ENCODE measurements around the gene ZSCAN16.
"Not testable (repeated sequence)": the region's sequence is repeated elsewhere in the genome, so short reads cannot be mapped to it uniquely, and the experiment has no call there.

ZSCAN16 gene

DNA sequence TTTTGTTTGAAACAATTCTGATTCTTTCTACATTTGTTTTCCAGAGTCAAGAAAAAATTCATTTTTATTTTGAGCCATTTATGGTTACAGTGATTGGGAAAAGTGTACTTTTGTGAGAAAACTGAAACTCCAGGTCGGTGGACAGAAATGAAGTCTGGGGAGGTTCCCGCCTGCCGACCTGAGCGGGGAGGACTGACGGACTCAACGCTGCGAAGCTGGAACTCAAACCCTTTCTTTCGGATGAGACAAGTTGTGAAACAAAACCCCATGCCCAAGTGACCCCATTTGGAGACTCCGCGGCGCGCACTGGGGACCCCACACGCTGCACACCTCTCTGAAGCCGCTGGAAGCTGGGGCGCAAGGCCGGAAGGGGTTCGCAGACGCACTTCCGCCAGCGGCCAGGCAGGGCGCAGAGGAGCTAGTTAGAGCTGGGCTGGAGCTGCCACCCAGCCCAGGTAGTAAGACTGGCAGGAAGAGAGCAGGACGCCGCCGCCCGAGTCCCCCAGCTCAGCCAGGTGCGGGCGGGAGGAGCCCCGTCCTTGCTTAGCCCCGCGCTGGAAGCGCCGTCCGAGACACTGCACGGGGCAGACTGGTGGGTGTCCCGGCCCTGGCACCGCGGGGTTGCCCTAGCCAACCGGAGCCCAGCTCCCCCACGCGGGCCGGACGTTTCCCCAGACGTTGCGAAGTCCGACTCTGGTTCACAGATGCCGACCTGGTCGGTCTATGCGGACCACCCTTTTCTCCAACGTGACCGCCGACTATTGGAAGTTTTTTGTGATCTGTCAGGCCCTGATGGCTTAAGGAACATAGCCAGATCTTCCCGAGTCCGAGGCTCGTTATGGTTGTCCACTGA is 19.8 kb upstream of the ZSCAN16 start:
- Histone ChIP-seq H3K4me3 (ENCODE audit: low read length) (peak overlapping the region; percentile 84), H3K36me3 (ENCODE audit: control insufficient read depth, low read depth, low read length) (no peaks in the 10 kb centered on the region), H3K9me3 (ENCODE audit: control insufficient read depth, low read depth, low read length) (no peaks in the 10 kb centered on the region), H3K4me1 (ENCODE audit: control insufficient read depth, low read depth, low read length) (peaks cover 4% of the 10 kb centered on the region), H3K9ac (ENCODE audit: low read length) (peak overlapping the region; percentile 72), H3K27ac (ENCODE audit: low read length) (no peak overlapping the region), H3K27me3 (ENCODE audit: control insufficient read depth, insufficient read depth, low read length) (peaks cover 10% of the 10 kb centered on the region)

GRCh38 chr6:28105245-28105639 is 19.2 kb upstream of the ZSCAN16 start:
- Histone ChIP-seq H3K4me1 (ENCODE audit: control insufficient read depth, low read depth, low read length) (peaks cover 4% of the 10 kb centered on the region), H3K4me3 (ENCODE audit: low read length) (peak overlapping the region; percentile 84), H3K27me3 (ENCODE audit: control insufficient read depth, insufficient read depth, low read length) (peaks cover 10% of the 10 kb centered on the region), H3K27ac (ENCODE audit: low read length) (no peak overlapping the region), H3K9me3 (ENCODE audit: control insufficient read depth, low read depth, low read length) (no peaks in the 10 kb centered on the region), H3K36me3 (ENCODE audit: control insufficient read depth, low read depth, low read length) (no peaks in the 10 kb centered on the region), H3K9ac (ENCODE audit: low read length) (peak overlapping the region; percentile 41)

- Histone ChIP-seq H3K27ac (ENCODE audit: low read length) (no peak overlapping the region), H3K9ac (ENCODE audit: low read length) (no peak overlapping the region), H3K9me3 (ENCODE audit: control insufficient read depth, low read depth, low read length) (no peaks in the 10 kb centered on the region), H3K4me3 (ENCODE audit: low read length) (no peak overlapping the region), H3K4me1 (ENCODE audit: control insufficient read depth, low read depth, low read length) (peaks cover 4% of the 10 kb centered on the region), H3K36me3 (ENCODE audit: control insufficient read depth, low read depth, low read length) (no peaks in the 10 kb centered on the region), H3K27me3 (ENCODE audit: control insufficient read depth, insufficient read depth, low read length) (peaks cover 10% of the 10 kb centered on the region)
Observed at GRCh38 chr6:28107506-28107905, 16.9 kb upstream of the ZSCAN16 start.

DNA sequence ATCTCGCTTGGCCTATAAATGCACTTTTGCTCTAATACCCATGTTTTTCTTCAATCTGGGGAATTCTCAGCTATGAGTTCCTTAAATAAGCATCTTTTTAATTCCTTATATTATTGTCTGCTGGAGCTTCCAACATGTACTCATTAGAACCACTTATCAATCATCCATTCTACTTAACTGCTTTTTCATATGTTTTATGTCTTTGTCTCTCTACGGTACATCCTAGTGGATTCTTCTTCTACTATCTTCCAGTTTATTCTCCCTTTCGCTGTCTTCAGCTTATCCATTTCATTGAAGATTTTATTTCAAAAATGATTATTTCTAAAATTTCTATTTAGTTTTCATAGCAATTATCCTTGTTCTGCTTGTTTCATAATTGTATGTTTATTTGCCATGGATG is 12.4 kb upstream of the ZSCAN16 start:
- no peaks in the 10 kb centered on the region for H3K4me1 ChIP-seq (ENCODE audit: control insufficient read depth, low read depth, low read length)
- no peak overlapping the region for H3K4me3 ChIP-seq (ENCODE audit: low read length)

DNA sequence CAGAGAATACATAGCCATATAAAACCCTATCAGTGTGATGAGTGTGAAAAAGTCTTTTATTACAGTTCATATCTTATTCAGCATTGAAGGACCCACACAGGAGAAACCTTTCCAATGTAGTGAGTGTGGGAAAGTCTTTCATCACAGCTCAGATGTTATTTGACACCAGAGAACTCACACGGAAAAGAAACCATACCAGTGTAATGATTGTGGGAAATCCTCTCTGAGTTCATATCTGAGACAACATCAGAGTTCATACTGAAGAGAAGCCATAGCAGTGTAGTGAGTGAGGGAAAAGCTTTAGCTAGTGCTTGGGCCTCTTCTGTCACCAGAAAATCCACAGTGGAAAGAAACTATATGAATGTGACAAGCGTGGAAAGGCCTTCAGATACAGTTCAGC is 8.6 kb upstream of the ZSCAN16 start:
- Histone ChIP-seq H3K27ac (ENCODE audit: low read length) (no peak overlapping the region), H3K27me3 (ENCODE audit: control insufficient read depth, insufficient read depth, low read length) (no peaks in the 10 kb centered on the region), H3K9me3 (ENCODE audit: control insufficient read depth, low read depth, low read length) (no peaks in the 10 kb centered on the region), H3K4me3 (ENCODE audit: low read length) (no peak overlapping the region), H3K36me3 (ENCODE audit: control insufficient read depth, low read depth, low read length) (peaks cover 7% of the 10 kb centered on the region), H3K4me1 (ENCODE audit: control insufficient read depth, low read depth, low read length) (no peaks in the 10 kb centered on the region), H3K9ac (ENCODE audit: low read length) (no peak overlapping the region)

More for the DNA sequence above, 12.4 kb upstream of the ZSCAN16 start:
- Histone ChIP-seq H3K9ac (ENCODE audit: low read length) (no peak overlapping the region), H3K9me3 (ENCODE audit: control insufficient read depth, low read depth, low read length) (no peaks in the 10 kb centered on the region), H3K36me3 (ENCODE audit: control insufficient read depth, low read depth, low read length) (no peaks in the 10 kb centered on the region), H3K27me3 (ENCODE audit: control insufficient read depth, insufficient read depth, low read length) (no peaks in the 10 kb centered on the region), H3K27ac (ENCODE audit: low read length) (no peak overlapping the region)

DNA sequence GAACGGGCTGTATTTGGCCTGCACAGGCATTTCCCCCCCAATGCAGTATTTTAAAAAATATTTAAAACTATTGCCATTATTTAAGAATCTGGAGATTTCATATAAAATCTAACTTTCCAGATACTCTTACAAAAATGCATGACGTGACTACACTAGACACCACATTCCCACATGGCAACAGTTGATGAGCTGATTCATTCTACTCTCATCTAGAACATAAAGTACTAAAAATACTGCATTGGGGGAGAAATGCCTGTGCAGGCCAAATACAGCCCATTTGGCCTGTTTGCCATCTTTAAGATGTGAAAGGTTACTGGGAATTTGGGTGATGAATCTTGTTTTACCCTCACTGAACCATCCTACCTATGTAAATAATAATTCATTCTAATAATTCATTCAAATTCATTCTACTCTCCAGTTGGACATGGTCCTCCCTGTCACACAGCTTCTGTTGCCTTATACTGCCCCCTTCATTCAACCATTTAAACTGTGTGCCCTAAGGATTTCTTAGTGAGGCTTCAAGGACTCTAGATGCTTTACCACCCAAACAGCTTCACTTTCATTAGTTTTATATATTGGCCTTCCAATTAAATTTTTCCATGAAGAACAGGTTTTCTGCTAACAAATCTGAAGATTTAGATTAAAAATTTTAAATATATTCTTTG is 6.9 kb upstream of the ZSCAN16 start:
- no peaks in the 10 kb centered on the region for H3K9me3 ChIP-seq (ENCODE audit: control insufficient read depth, low read depth, low read length)
- H3K4me1 ChIP-seq (ENCODE audit: control insufficient read depth, low read depth, low read length) = no peaks in the 10 kb centered on the region
- no peak overlapping the region for H3K9ac ChIP-seq (ENCODE audit: low read length)
- no peak overlapping the region for H3K27ac ChIP-seq (ENCODE audit: low read length)
- H3K36me3 ChIP-seq (ENCODE audit: control insufficient read depth, low read depth, low read length) = peaks cover 7% of the 10 kb centered on the region
- H3K27me3 ChIP-seq (ENCODE audit: control insufficient read depth, insufficient read depth, low read length) = no peaks in the 10 kb centered on the region
- H3K4me3 ChIP-seq (ENCODE audit: low read length) = no peak overlapping the region

DNA sequence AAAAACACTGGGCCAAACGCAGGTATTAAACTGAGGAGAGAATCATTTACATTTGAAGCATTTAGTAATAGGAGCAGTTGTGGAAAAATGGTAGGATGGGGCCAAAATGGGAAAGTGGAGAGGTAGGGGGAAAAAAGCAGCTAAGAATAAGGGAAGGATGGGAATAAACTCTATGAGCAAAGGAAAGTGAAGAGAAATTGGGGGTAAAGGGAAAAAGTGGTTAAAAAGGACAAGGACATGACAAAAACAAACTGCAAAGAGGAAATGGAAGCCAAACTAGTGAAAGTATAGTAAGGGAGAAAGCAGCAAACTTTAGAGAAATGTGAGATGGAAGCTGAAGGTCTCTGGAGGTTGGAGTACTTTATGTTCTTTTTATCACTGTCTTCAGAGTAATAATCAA is 6.2 kb upstream of the ZSCAN16 start:
- H3K27ac ChIP-seq (ENCODE audit: low read length) = no peak overlapping the region
- no peaks in the 10 kb centered on the region for H3K9me3 ChIP-seq (ENCODE audit: control insufficient read depth, low read depth, low read length)
- no peak overlapping the region for H3K4me3 ChIP-seq (ENCODE audit: low read length)
- no peak overlapping the region for H3K9ac ChIP-seq (ENCODE audit: low read length)
- no peaks in the 10 kb centered on the region for H3K4me1 ChIP-seq (ENCODE audit: control insufficient read depth, low read depth, low read length)
- H3K27me3 ChIP-seq (ENCODE audit: control insufficient read depth, insufficient read depth, low read length) = no peaks in the 10 kb centered on the region
- H3K36me3 ChIP-seq (ENCODE audit: control insufficient read depth, low read depth, low read length) = peaks cover 7% of the 10 kb centered on the region

DNA sequence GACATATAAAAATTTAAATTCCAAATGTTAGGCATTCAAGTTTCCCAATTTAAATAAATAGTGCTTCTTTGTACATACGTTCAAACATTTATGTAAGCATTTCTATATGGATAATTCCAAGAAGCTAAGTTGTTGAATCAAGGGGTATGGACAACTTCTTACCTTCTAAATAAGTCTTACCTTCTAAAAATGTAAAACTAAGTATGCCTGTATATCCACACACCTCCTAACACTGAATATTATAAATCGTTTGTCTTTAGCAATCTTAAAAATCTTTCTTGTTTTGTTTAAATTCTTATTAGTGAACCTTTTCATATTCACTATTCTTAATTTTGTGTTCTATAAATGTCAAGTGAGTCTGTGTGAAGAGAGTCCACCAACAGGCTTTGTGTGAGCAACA is 2.5 kb upstream of the ZSCAN16 start:
- no peak overlapping the region for H3K4me3 ChIP-seq (ENCODE audit: low read length)
- H3K27ac ChIP-seq (ENCODE audit: low read length) = no peak overlapping the region
- no peaks in the 10 kb centered on the region for H3K27me3 ChIP-seq (ENCODE audit: control insufficient read depth, insufficient read depth, low read length)
- no peak overlapping the region for H3K9ac ChIP-seq (ENCODE audit: low read length)
- H3K9me3 ChIP-seq (ENCODE audit: control insufficient read depth, low read depth, low read length) = no peaks in the 10 kb centered on the region
- H3K4me1 ChIP-seq (ENCODE audit: control insufficient read depth, low read depth, low read length) = peaks cover 5% of the 10 kb centered on the region
- H3K36me3 ChIP-seq (ENCODE audit: control insufficient read depth, low read depth, low read length) = peaks cover 12% of the 10 kb centered on the region

DNA sequence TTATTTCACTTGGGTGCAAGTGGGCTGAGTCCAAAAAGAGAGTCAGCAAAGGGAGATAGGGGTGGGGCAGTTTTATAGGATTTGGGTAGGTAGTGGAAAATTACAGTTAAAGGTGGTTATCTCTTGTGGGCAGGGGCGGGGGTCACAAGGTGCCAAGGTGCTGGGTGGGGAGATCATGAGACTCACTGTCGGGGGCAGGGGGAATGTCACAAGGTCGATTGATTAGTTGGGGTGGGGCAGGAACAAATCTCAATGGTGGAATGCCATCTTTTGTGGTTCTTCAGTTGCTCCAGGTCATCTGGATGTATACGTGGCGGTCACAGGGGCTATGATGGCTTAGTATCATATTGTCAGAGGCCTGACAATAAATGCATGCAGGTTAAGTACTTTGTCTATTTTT is 2.1 kb upstream of the ZSCAN16 start:
- peaks cover 16% of the 10 kb centered on the region for H3K36me3 ChIP-seq (ENCODE audit: control insufficient read depth, low read depth, low read length)

DNA sequence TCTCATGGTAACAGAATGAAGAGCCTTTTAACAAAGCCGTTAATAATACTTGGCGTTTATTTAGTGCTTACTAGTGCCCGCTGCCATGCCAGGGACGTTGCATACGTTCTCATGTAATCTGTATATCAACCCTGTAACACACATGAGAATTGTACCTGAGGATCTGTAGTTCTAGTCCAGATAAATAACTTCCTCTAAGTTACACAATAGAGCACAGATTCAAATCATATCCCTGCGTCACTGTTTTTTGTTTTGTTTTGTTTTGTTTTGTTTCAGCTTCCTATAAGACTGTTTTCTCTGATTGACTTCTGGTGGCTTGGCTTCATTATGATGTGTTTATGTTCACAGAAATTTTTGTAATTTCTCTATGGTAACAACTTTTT is 553 bp downstream of the ZSCAN16 start:
- no peaks in the 10 kb centered on the region for H3K27me3 ChIP-seq (ENCODE audit: control insufficient read depth, insufficient read depth, low read length)
- H3K9me3 ChIP-seq (ENCODE audit: control insufficient read depth, low read depth, low read length) = no peaks in the 10 kb centered on the region
- peak overlapping the region; percentile 48 for H3K27ac ChIP-seq (ENCODE audit: low read length)
- peak overlapping the region; percentile 70 for H3K9ac ChIP-seq (ENCODE audit: low read length)
- H3K4me1 ChIP-seq (ENCODE audit: control insufficient read depth, low read depth, low read length) = peaks cover 5% of the 10 kb centered on the region
- peaks cover 36% of the 10 kb centered on the region for H3K36me3 ChIP-seq (ENCODE audit: control insufficient read depth, low read depth, low read length)
- H3K4me3 ChIP-seq (ENCODE audit: low read length) = peak overlapping the region; percentile 86

More for the DNA sequence above, 2.1 kb upstream of the ZSCAN16 start:
- not testable (repeated sequence) for H3K27ac ChIP-seq (ENCODE audit: low read length); H3K4me3 ChIP-seq (ENCODE audit: low read length); H3K9ac ChIP-seq (ENCODE audit: low read length); H3K27me3 ChIP-seq (ENCODE audit: control insufficient read depth, insufficient read depth, low read length); H3K9me3 ChIP-seq (ENCODE audit: control insufficient read depth, low read depth, low read length); H3K4me1 ChIP-seq (ENCODE audit: control insufficient read depth, low read depth, low read length)

- Histone ChIP-seq H3K36me3 (ENCODE audit: control insufficient read depth, low read depth, low read length) (peaks cover 34% of the 10 kb centered on the region), H3K9me3 (ENCODE audit: control insufficient read depth, low read depth, low read length) (no peaks in the 10 kb centered on the region), H3K27ac (ENCODE audit: low read length) (no peak overlapping the region), H3K4me3 (ENCODE audit: low read length) (peak overlapping the region; percentile 86), H3K27me3 (ENCODE audit: control insufficient read depth, insufficient read depth, low read length) (no peaks in the 10 kb centered on the region), H3K4me1 (ENCODE audit: control insufficient read depth, low read depth, low read length) (peaks cover 5% of the 10 kb centered on the region), H3K9ac (ENCODE audit: low read length) (no peak overlapping the region)
Observed at GRCh38 chr6:28125401-28125800, 992 bp downstream of the ZSCAN16 start.

DNA sequence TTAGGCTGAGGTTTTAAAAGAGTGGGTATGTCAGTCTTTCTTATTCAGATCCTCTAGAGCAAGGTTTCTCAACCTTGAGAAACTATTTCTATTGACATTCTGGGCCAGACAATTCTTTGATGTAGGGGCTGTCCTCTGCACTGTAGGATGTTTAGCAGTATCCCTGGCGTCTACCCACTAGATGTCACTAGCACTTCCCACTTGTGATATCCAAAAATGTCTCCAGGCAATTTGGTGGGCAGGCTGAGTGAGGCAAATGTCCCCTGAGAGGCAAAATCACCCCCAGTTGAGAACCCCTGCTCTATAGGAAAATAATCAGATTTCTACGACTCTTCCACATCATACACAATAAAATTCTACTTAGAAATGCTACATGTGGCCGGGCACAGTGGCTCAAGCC is 9.6 kb downstream of the ZSCAN16 start:
- Histone ChIP-seq H3K4me3 (ENCODE audit: low read length) (no peak overlapping the region), H3K9ac (ENCODE audit: low read length) (no peak overlapping the region), H3K27ac (ENCODE audit: low read length) (no peak overlapping the region), H3K9me3 (ENCODE audit: control insufficient read depth, low read depth, low read length) (no peaks in the 10 kb centered on the region), H3K36me3 (ENCODE audit: control insufficient read depth, low read depth, low read length) (peaks cover 11% of the 10 kb centered on the region), H3K27me3 (ENCODE audit: control insufficient read depth, insufficient read depth, low read length) (peaks cover 12% of the 10 kb centered on the region), H3K4me1 (ENCODE audit: control insufficient read depth, low read depth, low read length) (peaks cover 9% of the 10 kb centered on the region)

All from iPS-18a (cell line).